ENCODE results near the gene COL5A1.

COL5A1 gene

GRCh38 chr9:134881313-134881670 is 239.7 kb downstream of the COL5A1 start:
- DNase-seq (ENCODE audit: insufficient read length, low spot score) = no peak
- no peak for FAIRE-seq

- FAIRE-seq (no peak), DNase-seq (ENCODE audit: insufficient read length, low spot score) (no peak)
These were observed 240.7 kb downstream of the COL5A1 start for GRCh38 chr9:134882204-134882785.

- no peak for FAIRE-seq
- DNase-seq (ENCODE audit: insufficient read length, low spot score) = no peak
These were observed 241.6 kb downstream of the COL5A1 start for GRCh38 chr9:134883040-134883782.

GRCh38 chr9:134884492-134884891 is 242.9 kb downstream of the COL5A1 start:
- DNase-seq (ENCODE audit: insufficient read length, low spot score) (no peak), FAIRE-seq (no peak)

GRCh38 chr9:134885001-134885678 is 243.5 kb downstream of the COL5A1 start:
- DNase-seq (ENCODE audit: insufficient read length, low spot score) (no peak), FAIRE-seq (no peak)

- DNase-seq (ENCODE audit: insufficient read length, low spot score) (no peak), FAIRE-seq (no peak)
These were observed 244.2 kb downstream of the COL5A1 start for GRCh38 chr9:134885679-134886412.

GRCh38 chr9:134886413-134886913 is 244.9 kb downstream of the COL5A1 start:
- FAIRE-seq = no peak

GRCh38 chr9:134887219-134887618 is 245.6 kb downstream of the COL5A1 start:
- FAIRE-seq (no peak), DNase-seq (ENCODE audit: insufficient read length, low spot score) (no peak)

More at GRCh38 chr9:134886413-134886913, 244.9 kb downstream of the COL5A1 start:
- no peak for DNase-seq (ENCODE audit: insufficient read length, low spot score)

- no peak for DNase-seq (ENCODE audit: insufficient read length, low spot score)
- FAIRE-seq = no peak
These were observed 246.3 kb downstream of the COL5A1 start for GRCh38 chr9:134887686-134888602.

- FAIRE-seq = no peak
- no peak for DNase-seq (ENCODE audit: insufficient read length, low spot score)
These were observed 247.1 kb downstream of the COL5A1 start for GRCh38 chr9:134888603-134889190.

- FAIRE-seq = no peak
These were observed 248.0 kb downstream of the COL5A1 start for GRCh38 chr9:134889386-134890154.

GRCh38 chr9:134890155-134890495 is 248.5 kb downstream of the COL5A1 start:
- FAIRE-seq (no peak), DNase-seq (ENCODE audit: insufficient read length, low spot score) (no peak)

More at GRCh38 chr9:134889386-134890154, 248.0 kb downstream of the COL5A1 start:
- DNase-seq (ENCODE audit: insufficient read length, low spot score) = no peak

GRCh38 chr9:134891053-134891452 is 249.4 kb downstream of the COL5A1 start:
- DNase-seq (ENCODE audit: insufficient read length, low spot score) (no peak), FAIRE-seq (no peak)

- no peak for DNase-seq (ENCODE audit: insufficient read length, low spot score)
- FAIRE-seq = no peak
These were observed 250.1 kb downstream of the COL5A1 start for GRCh38 chr9:134891713-134892112.

GRCh38 chr9:134892221-134892620 is 250.6 kb downstream of the COL5A1 start:
- no peak for DNase-seq (ENCODE audit: insufficient read length, low spot score)
- FAIRE-seq = no peak

- DNase-seq (ENCODE audit: insufficient read length, low spot score) (no peak), FAIRE-seq (no peak)
These were observed 251.3 kb downstream of the COL5A1 start for GRCh38 chr9:134892820-134893420.
